Stimulated activated CD4-positive, alpha-beta T cell treated with anti-CD3 and anti-CD28 coated beads, Interleukin-15, amount 100 ng/mL, for 1 hour (primary cell): ENCODE measurements around the gene MBD5.

Experiments
- DNase-seq, 2 donors: peaks; one replicate each; pipeline ENCODE4 v3.0.0-alpha.2; 2020; ENCODE audit warnings: low read depth in 1 of 2, low spot score in 1 of 2

Gene MBD5

GRCh38 chr2:148300544-148300943, 279.7 kb downstream of the MBD5 start:
- DNase-seq: no peak

- DNase-seq: no peak
These were observed 280.5 kb downstream of the MBD5 start for GRCh38 chr2:148301362-148301761.

DNA sequence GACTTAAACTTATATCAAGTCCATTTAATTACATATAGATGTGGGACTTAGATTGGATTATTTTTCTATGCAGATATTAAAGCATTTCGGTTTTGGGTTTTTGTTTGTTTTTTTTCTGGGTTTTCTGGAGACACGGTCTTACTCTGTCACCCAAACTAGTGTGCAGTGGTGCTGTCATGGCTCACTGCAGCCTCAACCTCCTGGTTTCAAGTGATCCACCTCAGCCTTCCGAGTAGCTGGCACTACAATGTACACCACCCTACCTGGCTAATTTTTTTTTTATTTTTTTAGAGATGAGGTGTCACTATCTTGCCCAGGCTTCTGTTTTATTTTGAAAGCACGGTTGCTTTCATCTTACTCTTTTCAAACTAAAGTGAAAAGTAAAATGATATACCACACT, 281.6 kb downstream of the MBD5 start:
- no peak for DNase-seq

DNA sequence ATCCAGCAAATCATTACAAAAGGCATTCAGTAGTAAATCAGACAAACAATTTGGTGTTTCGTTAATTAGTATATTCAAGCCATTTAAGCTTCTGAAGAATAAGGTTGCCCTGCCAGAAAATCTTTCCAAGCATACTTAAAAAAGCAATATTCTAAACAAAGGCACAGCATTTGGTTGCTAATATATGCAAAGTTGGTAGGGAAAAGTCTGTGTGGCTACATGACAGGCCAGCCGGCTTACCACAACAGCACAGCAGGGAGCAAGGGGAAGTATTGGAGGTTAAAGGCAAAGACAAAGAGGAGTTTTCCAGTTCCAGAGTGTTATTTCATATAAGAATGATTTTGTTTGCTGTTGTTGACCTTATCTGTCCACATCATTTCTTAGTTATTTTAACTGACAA, 282.3 kb downstream of the MBD5 start:
- no peak for DNase-seq

DNA sequence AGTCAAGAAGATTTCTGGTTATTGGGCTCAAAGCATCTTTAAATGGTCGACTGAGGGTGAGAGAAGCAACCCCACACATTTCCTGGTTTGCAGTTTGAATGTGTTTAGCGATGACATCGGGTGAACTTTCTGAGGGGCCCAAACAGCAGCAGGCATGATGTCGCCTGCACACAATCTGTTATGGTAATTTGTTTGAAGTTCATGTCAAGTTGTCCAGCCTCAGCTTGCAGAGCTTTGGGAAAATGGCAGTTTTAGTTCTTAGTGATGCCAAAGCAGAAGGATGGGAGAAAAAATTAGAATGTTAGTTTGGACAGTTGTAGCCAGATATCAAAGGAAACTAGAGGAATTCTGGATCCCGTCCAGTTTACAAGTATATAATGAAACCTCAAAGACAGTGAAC, 284.6 kb downstream of the MBD5 start:
- no peak for DNase-seq

DNA sequence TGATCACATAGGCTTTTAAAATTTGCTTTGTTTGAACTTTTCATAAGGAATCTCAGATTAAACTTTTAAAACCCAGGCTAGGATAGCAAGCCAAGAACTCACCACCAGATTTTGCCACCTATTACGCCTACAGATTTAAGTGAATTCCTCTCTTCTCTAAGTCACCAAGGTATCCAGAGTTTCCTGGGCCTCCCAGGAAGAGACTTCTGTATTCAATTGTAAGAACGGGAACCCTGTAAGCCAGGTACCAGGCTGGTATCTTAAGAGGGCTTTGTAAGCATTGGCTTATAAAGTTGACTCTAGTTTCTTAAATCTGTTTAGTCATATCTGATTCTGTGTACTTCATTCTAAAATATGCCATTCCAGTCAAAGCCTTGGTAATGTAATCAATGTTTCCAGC, 285.1 kb downstream of the MBD5 start:
- DNase-seq: no peak

DNA sequence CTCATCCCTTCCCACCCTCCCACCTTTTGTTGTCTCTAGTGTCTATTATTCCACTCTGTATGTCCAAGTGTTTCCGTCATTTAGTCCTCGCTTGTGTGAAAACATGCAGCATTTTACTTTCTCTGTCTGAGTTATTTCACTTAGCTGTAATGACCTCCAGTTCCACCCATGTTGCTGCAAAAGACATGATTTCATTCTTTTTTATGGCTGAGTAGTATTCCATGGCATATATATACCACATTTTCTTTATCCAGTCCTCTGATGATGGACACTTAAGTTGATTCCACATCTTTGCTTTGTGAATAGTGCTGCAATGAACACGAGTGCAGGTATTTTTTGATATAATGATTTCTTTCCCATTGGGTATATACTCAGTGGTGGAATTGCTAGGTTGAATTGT, 296.7 kb downstream of the MBD5 start:
- no peak for DNase-seq

GRCh38 chr2:148338541-148338940, 317.6 kb downstream of the MBD5 start:
- no peak for DNase-seq

DNA sequence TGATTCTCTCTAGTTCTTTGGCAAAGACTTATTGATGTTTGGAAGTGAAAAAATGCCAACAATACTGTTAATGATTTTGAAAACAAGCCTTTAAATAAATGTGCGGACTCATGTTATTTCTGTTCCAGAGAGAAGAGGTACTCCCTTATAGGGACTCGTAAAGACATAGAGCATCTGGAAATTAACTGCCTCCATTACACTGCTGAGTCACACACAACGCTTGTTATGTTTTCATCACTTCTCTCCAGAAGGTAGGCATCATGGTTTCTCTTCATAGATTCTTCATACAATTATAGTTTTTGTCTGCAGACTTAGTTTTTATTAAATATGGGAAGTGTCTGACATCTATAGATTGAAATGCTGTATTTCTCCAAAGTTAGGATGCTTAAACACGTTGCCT, 321.2 kb downstream of the MBD5 start:
- DNase-seq: no peak

GRCh38 chr2:148350199-148350598, 329.3 kb downstream of the MBD5 start:
- no peak for DNase-seq

DNA sequence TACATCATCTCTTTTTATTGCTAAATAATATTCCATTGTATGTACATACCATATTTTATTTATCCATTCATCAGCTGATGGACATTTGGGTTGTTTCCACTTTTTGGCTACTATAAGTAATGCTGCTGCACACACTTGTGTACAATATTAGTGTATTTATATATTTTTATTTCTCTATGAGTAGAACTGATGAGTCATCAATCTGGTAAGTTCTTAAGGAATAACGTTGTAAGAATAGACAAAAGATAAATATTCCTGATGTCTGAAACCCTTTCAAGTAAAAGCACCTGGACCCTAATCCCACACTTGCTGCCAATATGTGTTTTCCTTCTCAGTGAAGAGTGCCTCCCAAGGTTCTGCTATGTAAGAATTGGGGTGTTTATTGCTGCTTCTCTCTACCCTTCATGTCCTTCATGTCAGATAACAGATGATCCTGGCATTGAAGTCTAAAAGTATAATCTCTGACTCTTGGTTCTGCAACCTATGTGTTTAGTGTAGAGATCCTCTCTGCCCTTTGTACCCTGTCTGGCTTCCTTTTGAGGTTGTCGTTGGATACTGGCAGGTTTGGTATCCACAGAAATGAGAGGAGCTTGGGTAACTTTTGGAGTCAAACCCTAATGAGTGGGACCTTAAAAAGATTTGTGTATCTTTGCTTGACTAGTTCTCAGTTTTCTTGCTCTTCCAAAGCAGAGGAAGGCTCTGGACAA, 330.7 kb downstream of the MBD5 start:
- DNase-seq: no peak

- DNase-seq: no peak
These were observed 337.5 kb downstream of the MBD5 start for GRCh38 chr2:148358375-148358774.

DNA sequence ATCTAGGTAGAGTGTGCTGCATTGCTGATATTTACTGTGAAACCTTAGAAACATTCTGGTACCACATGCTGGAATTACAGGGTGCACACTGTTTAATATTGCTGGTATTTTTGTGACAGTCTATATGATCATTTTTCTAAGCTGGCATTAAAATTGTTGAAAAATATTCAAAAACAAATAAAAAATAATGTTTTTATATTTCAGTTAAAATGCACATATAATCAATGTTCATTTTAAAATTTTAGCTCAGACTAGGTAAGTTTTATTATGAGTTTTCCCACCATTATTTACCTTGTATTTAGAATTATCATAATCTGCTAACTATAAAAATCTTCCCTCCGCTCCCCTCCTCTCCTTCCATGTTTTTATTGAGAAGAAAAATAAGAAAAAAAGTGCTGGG, 339.8 kb downstream of the MBD5 start:
- no peak for DNase-seq

GRCh38 chr2:148362144-148362796, 341.4 kb downstream of the MBD5 start:
- no peak for DNase-seq

DNA sequence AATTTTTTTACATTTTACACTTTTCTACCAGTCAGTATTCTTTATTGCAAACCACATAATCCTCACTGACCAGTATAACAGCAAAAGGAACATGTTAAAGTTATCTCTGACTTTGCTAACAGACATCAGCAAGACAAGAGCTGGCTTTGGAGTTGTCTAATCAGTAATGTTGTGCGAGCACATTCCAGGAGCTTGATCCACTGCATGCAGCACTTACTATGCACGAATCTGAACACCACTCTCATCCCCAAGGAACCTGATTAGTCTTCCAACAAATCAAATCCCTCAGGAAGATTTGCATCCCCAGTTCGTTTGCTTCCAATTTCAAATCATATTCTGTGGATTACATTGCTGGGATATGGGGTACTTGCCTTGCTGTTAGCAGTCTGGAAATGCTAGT, 354.3 kb downstream of the MBD5 start:
- no peak for DNase-seq

GRCh38 chr2:148391324-148391723, 370.4 kb downstream of the MBD5 start:
- no peak for DNase-seq

DNA sequence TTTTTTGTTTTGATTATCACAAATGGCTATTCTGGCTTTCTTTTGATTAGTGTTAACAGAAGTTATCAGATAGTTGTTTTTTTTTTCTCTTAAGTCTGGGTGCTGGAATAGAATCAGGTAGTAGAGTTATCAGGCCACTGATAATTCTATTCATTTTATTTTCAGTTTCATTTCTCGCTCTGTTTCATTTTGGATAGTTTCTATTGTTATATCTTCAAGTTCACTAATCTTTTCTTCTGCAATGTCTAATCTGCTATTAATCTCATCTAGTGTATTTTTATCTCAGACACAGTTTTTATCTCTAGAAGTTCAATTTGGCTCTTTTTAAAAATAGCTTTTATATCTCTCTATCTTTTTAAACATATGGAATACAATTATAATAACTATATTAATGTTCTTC, 381.9 kb downstream of the MBD5 start:
- DNase-seq: no peak

DNA sequence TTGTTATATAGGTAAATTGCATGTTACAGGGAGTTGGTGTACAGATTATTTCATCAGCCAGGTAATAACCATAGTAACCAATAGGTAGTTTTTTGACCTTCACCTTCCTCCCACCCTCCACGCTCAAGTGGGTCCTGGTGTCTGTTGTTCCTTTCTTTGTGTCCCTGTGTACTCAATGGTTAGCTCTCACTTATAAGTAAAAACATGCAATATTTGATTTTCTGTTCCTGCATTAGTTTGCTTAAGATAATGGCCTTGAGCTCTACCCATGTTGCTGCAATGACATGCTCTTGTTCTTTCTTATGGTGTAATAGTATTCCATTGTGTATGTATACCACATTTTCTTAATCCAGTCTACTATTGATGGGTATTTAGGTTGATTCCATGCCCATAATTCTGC, 390.0 kb downstream of the MBD5 start:
- no peak for DNase-seq

DNA sequence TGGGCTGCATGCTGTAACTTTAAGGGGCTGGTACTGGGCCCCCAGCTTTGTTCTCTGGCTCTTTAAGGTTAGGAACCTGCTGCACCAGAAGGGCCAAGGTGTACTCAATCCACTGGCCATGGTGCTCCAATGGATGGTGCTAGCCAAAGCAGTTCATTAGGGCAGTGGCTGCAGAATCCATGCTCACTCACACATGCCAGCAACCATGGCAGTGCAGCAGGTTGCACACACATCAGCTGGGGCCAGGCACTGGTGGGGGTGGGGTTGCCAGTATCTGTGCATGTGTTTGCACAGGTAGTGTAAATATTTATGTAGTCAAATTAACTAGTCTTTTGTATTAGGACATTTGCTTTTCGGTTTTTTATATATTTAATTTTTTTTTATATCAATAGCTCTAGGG, 395.4 kb downstream of the MBD5 start:
- no peak for DNase-seq

DNA sequence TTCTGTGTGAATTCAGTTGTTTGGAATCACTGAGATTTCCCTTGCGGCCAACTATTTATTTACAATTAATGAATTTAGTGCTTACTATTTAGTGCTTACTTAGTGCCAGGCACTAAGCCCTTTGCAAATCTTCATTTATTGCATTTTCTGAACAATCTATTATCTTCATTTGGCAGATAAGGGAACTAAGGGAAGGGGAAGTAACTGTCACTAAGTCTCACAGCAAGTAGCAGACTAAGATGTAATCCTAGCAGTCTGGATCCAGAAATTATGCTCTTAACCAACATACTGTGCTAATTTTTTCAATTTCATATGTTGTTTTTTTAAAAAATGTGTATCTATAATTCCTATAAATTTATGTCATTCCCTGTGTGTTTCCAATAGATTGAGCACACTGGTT, 409.2 kb downstream of the MBD5 start:
- no peak for DNase-seq

- DNase-seq: no peak
These were observed 427.0 kb downstream of the MBD5 start for GRCh38 chr2:148447877-148448276.

GRCh38 chr2:148450531-148450930, 429.6 kb downstream of the MBD5 start:
- DNase-seq: no peak

GRCh38 chr2:148451046-148451445, 430.2 kb downstream of the MBD5 start:
- DNase-seq: no peak
